OCI-LY3 (cell line): ENCODE data around the gene CPT1B.
"Not testable (repeated sequence)": the region's sequence is repeated elsewhere in the genome, so short reads cannot be mapped to it uniquely, and the experiment has no call there.

Experiments used
- H2AFZ ChIP-seq: fragments of 200-600, 300-600 bp; shearing (Covaris generic); 2 replicates; pipeline ENCODE4 v1.6.0; 2014; ENCODE audit warnings: antibody characterized with exemption, low read depth, low read length
- H3K27ac ChIP-seq: fragments of 200-600, 300-600 bp; sonication (generic); 2 replicates; pipeline ENCODE4 v1.5.1; 2014; ENCODE audit warnings: mild to moderate bottlenecking, low read length, moderate library complexity, mixed read lengths
- H3K27me3 ChIP-seq: fragments of 200-600, 300-600 bp; sonication (generic); 2 replicates; pipeline ENCODE4 v1.6.1; 2014; ENCODE audit warnings: low read depth, low read length, mixed read lengths
- H3K36me3 ChIP-seq: fragments of 200-600, 300-600 bp; sonication (generic); replicated peaks from 2 replicates; pipeline ENCODE3; 2014; ENCODE audit warnings: low read depth, low read length, mixed read lengths
- H3K4me1 ChIP-seq: fragments of 300-600, 200-600 bp; sonication (generic); 2 replicates; pipeline ENCODE4 v1.6.1; 2014; ENCODE audit warnings: low read length, mixed read lengths
- H3K4me2 ChIP-seq: fragments of 200-600, 300-600 bp; sonication (generic); 2 replicates; pipeline ENCODE4 v1.6.1; 2014; ENCODE audit warnings: low read length, mixed read lengths
- H3K4me3 ChIP-seq: fragments of 300-600, 200-600 bp; sonication (generic); 2 replicates; pipeline ENCODE4 v1.5.1; 2014; ENCODE audit warnings: antibody characterized with exemption, mild to moderate bottlenecking, low read length, moderate library complexity
- H3K79me2 ChIP-seq: fragments of 300-600, 200-600 bp; shearing (Covaris generic); 2 replicates; pipeline ENCODE4 v1.6.1; 2014; ENCODE audit warnings: mild to moderate bottlenecking, low read length, mixed read lengths
- H3K9ac ChIP-seq: fragments of 300-600, 200-600 bp; shearing (Covaris generic); 2 replicates; pipeline ENCODE4 v1.6.0; 2014; ENCODE audit warnings: mild to moderate bottlenecking, low read length, moderate library complexity
- H3K9me3 ChIP-seq: fragments of 200-600, 300-600 bp; shearing (Covaris generic); 2 replicates; pipeline ENCODE4 v1.6.1; 2014; ENCODE audit warnings: low read length, mixed read lengths; ENCODE audit not compliant: insufficient read depth
- H4K20me1 ChIP-seq: fragments of 200-600, 300-600 bp; sonication (generic); 2 replicates; pipeline ENCODE4 v1.6.1; 2016; ENCODE audit warnings: low read length, mixed read lengths; ENCODE audit not compliant: insufficient read depth
- CTCF ChIP-seq: fragments of 200-600, 300-600 bp; sonication (generic); IDR thresholded peaks from 2 replicates; pipeline ENCODE4 v1.5.1; 2014; ENCODE audit warnings: antibody characterized with exemption, low read length, low read depth
- EZH2phosphoT487 ChIP-seq: fragments of 200-600 bp; shearing (Covaris generic); IDR thresholded peaks from 2 replicates; pipeline ENCODE4 v1.6.1; 2018; ENCODE audit warnings: antibody characterized with exemption, mixed run types, low read depth

CPT1B gene

GRCh38 chr22:50521710-50522109, 56.5 kb downstream of the CPT1B start:
- H3K4me3 ChIP-seq = no peak overlapping the region
- TF ChIP-seq CTCF = no peak
- H3K27ac ChIP-seq = no peak overlapping the region
- no peak overlapping the region for H2AFZ ChIP-seq
- H3K4me2 ChIP-seq = no peak overlapping the region
- H4K20me1 ChIP-seq = peaks cover 6% of the 10 kb centered on the region
- peaks cover 4% of the 10 kb centered on the region for H3K36me3 ChIP-seq
- no peaks in the 10 kb centered on the region for H3K27me3 ChIP-seq
- H3K9ac ChIP-seq = no peak overlapping the region
- no peaks in the 10 kb centered on the region for H3K9me3 ChIP-seq
- peaks cover 8% of the 10 kb centered on the region for H3K4me1 ChIP-seq
- H3K79me2 ChIP-seq = peaks cover 18% of the 10 kb centered on the region

DNA sequence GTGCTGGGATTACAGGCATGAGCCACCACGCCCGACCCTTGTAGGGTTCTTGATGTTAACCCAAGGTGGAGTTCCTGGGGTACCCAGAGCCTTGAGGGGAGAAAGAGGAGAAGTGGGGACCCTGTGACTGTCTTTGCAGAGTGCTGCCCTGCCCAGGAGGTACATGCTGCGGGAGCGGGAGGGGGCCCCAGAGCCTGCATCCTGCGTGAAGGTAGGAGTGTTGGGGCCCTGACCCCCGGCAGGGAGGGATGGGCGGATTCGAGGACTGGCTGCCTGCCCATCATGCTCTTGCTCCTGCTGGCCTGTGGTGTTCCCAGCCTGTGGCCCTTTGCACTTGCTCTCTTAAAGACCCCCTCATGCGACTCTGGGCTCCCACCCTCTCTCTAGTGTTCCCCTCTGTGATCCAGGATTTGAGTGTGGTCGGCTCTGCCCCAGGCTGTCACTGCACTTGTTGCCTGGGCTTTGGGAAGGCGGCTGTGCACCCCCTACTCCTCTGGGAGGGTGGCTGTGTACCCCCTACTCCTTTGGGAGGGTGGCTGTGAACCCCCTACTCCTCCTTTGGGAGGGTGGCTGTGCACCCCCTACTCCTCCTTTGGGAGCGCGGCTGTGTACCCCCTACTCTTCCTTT, 57.3 kb downstream of the CPT1B start:
- H3K4me1 ChIP-seq = peaks cover 8% of the 10 kb centered on the region
- peaks cover 21% of the 10 kb centered on the region for H3K79me2 ChIP-seq
- TF ChIP-seq CTCF (no peak), EZH2phosphoT487 (no peak)
- no peak overlapping the region for H3K27ac ChIP-seq
- no peak overlapping the region for H3K4me3 ChIP-seq
- H3K9ac ChIP-seq = no peak overlapping the region
- peaks cover 6% of the 10 kb centered on the region for H4K20me1 ChIP-seq
- H3K4me2 ChIP-seq = no peak overlapping the region
- H3K9me3 ChIP-seq = no peaks in the 10 kb centered on the region
- no peaks in the 10 kb centered on the region for H3K27me3 ChIP-seq
- H3K36me3 ChIP-seq = peaks cover 4% of the 10 kb centered on the region
- H2AFZ ChIP-seq = no peak overlapping the region

GRCh38 chr22:50520184-50520583, 58.0 kb downstream of the CPT1B start:
- H3K4me2 ChIP-seq, H3K36me3 ChIP-seq, H3K4me3 ChIP-seq, H3K4me1 ChIP-seq, H3K27me3 ChIP-seq, H4K20me1 ChIP-seq, H3K9me3 ChIP-seq, H2AFZ ChIP-seq, H3K9ac ChIP-seq, H3K27ac ChIP-seq: not testable (repeated sequence)
- peaks cover 23% of the 10 kb centered on the region for H3K79me2 ChIP-seq

GRCh38 chr22:50519151-50519550, 59.1 kb downstream of the CPT1B start:
- no peak overlapping the region for H3K4me2 ChIP-seq
- TF ChIP-seq EZH2phosphoT487 (no peak), CTCF (no peak)
- no peaks in the 10 kb centered on the region for H3K9me3 ChIP-seq
- no peaks in the 10 kb centered on the region for H3K27me3 ChIP-seq
- H2AFZ ChIP-seq = no peak overlapping the region
- H3K36me3 ChIP-seq = no peaks in the 10 kb centered on the region
- no peak overlapping the region for H3K27ac ChIP-seq
- H3K4me1 ChIP-seq = peaks cover 2% of the 10 kb centered on the region
- no peak overlapping the region for H3K4me3 ChIP-seq
- H3K79me2 ChIP-seq = peaks cover 21% of the 10 kb centered on the region
- H4K20me1 ChIP-seq = no peaks in the 10 kb centered on the region; the same call in 1 of the 2 replicates
- H3K9ac ChIP-seq = no peak overlapping the region
